Natural killer cell (primary cell): Measurements from ENCODE around the gene PLEKHA5. TPM values are rescaled to one million over a fixed set of nuclear protein-coding genes. Genes with fewer than 3 reads are reported as not detected.
"Not testable (repeated sequence)": the region's sequence is repeated elsewhere in the genome, so short reads cannot be mapped to it uniquely, and the experiment has no call there.

ENCODE experiments used
- ATAC-seq, 3 donors: fragments of 150-1000 bp in 2 of 3; fragments of 200-7000 bp in 1 of 3; cut with Tn5 transposase; 1 replicate in 1 of 3; 2 replicates in 2 of 3; pipeline ENCODE4 v1.10.0; 2021; ENCODE audit warnings: mild to moderate bottlenecking in 2 of 3, moderate library complexity in 2 of 3
- DNase-seq, 2 donors: peaks; one replicate each; pipeline versions ENCODE4 v3.0.0 to v3.0.0-alpha.2; 2013 to 2021; ENCODE audit warnings: mixed read lengths in 1 of 2
- H3K27ac ChIP-seq: one replicate; pipeline ENCODE4 v1.5.1; 2013; ENCODE audit warnings: mild to moderate bottlenecking, low read length
- H3K27me3 ChIP-seq: one replicate; pipeline ENCODE4 v1.6.1; 2013; ENCODE audit warnings: low read length; ENCODE audit not compliant: control insufficient read depth, insufficient read depth
- H3K36me3 ChIP-seq: one replicate; pipeline ENCODE4 v1.6.1; 2013; ENCODE audit warnings: low read length; ENCODE audit not compliant: control insufficient read depth, insufficient read depth
- H3K4me1 ChIP-seq: one replicate; pipeline ENCODE4 v1.6.1; 2013; ENCODE audit warnings: low read length; ENCODE audit not compliant: control insufficient read depth, insufficient read depth
- H3K4me3 ChIP-seq: one replicate; pipeline ENCODE4 v1.5.1; 2013; ENCODE audit warnings: low read length
- H3K9me3 ChIP-seq: one replicate; pipeline ENCODE4 v1.6.1; 2013; ENCODE audit warnings: low read length; ENCODE audit not compliant: control insufficient read depth, insufficient read depth
- H3K27ac Mint-ChIP-seq, 2 donors: one replicate each; pipeline ENCODE4 v1.8.0; 2022; ENCODE audit warnings: mild to moderate bottlenecking in 2 of 2, mixed read lengths in 2 of 2, moderate library complexity in 1 of 2
- H3K27me3 Mint-ChIP-seq, 2 donors: one replicate each; pipeline ENCODE4 v1.8.0; 2022; ENCODE audit warnings: low read depth in 2 of 2, mixed read lengths in 2 of 2
- H3K36me3 Mint-ChIP-seq: one replicate; pipeline ENCODE4 v1.8.0; 2022; ENCODE audit warnings: mixed read lengths
- H3K4me1 Mint-ChIP-seq, 2 donors: one replicate each; pipeline ENCODE4 v1.8.0; 2022; ENCODE audit warnings: mixed read lengths in 2 of 2
- H3K4me3 Mint-ChIP-seq: one replicate; pipeline ENCODE4 v1.8.0; 2022; ENCODE audit warnings: mild to moderate bottlenecking, moderate library complexity, mixed read lengths
- H3K9me3 Mint-ChIP-seq, 2 donors: one replicate each; pipeline ENCODE4 v1.8.0; 2022; ENCODE audit warnings: mixed read lengths in 2 of 2
- CTCF ChIP-seq: fragments of 200-600 bp; IDR thresholded peaks from one replicate; pipeline ENCODE4 v1.8.0; 2022; ENCODE audit warnings: antibody characterized with exemption
- WGBS: methylation state at CpG from one replicate; pipeline ENCODE4 v1.1.7; 2013; ENCODE audit warnings: missing lambda C conversion rate; ENCODE audit not compliant: insufficient coverage; 5-methylcytosine and 5-hydroxymethylcytosine counted together
- intact Hi-C: fragments of 100-400 bp; cut with micrococcal nuclease; formaldehyde crosslinking; loops from one replicate; pipeline ENCODE4 v1.14.2; 2022
- total RNA-seq, 4 donors: library from RNA; stranded (reverse); fragments of 120-200 nt in 1 of 4; gene quantifications; one replicate each; pipeline versions ENCODE4 v1.2.3 to v1.2.4, GENCODE V29; 2013 to 2022

Gene PLEKHA5
- total RNA-seq, 3 donors from 2014 or later (not counting 1 experiment from before 2014, with no cell fraction given) = 5.2 to 12.1 (median 7.0) TPM

DNA sequence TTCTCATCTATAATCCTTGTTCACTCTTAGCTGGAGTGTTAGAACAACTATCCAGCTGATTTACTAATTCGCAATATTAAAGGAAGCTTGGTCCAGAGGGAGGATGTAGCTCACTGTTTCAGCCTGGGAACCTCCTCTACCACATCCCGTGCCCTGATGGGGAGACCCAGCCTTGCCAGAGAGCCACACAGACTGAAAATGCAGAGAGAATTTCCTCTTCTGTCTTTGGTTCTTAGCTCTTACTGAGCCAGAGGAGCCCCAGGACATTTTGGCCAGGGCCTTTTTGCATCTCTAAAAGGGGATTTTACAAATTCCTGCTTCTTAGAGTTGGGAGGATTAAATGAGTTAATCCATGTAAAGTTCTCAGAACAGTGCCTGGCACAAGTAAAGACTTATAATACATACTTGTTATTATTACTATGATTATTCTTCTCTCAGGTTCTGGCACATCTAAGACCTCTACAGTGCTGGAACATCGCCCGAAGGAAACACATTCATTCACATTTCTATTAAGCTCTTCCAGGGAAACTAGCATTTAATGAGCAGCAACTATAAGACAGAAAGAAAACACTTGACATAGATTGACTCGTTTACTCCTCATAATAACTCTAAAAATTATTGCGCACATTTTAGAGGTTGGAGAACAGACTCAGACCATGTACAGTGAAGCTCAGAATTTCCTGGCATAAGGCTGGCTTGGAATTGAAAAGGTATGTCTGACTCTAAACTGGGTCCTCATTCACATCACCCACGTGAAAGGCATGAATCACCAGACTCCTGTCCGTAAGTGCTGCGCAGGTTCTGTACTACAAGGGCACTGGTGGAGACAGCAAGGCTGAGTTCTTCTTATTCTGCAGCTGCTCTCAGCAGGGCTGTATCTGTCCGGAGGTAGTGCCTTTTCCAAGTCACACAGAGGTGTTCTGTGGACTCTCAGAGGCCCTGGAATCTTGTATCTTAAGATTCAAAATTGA lies 282.0 kb downstream of the PLEKHA5 start:
- no peak for DNase-seq
- no peak for TF ChIP-seq CTCF
- H3K9me3 Mint-ChIP-seq = no peaks in the 10 kb centered on the region

GRCh38 chr12:19412844-19413243 lies 283.3 kb downstream of the PLEKHA5 start:
- ATAC-seq = no peak
- TF ChIP-seq CTCF = no peak
- H3K36me3 Mint-ChIP-seq = no peaks in the 10 kb centered on the region
- Histone ChIP-seq H3K4me1 (no peaks in the 10 kb centered on the region), H3K36me3 (no peaks in the 10 kb centered on the region), H3K27me3 (no peaks in the 10 kb centered on the region), H3K27ac (no peak overlapping the region), H3K9me3 (no peaks in the 10 kb centered on the region), H3K4me3 (no peak overlapping the region)
- H3K27me3 Mint-ChIP-seq = no peaks in the 10 kb centered on the region
- intact Hi-C loops = no loop called here
- H3K4me3 Mint-ChIP-seq = no peak overlapping the region
- H3K27ac Mint-ChIP-seq = no peak overlapping the region
- no peak for DNase-seq
- 96% methylated on average over 23 of the region's 23 CpGs for WGBS
- H3K9me3 Mint-ChIP-seq = no peaks in the 10 kb centered on the region
- no peaks in the 10 kb centered on the region for H3K4me1 Mint-ChIP-seq

More for the DNA sequence above, 282.0 kb downstream of the PLEKHA5 start:
- H3K27me3 ChIP-seq = no peaks in the 10 kb centered on the region
- no peaks in the 10 kb centered on the region for H3K27me3 Mint-ChIP-seq
- no peaks in the 10 kb centered on the region for H3K36me3 ChIP-seq
- H3K27ac Mint-ChIP-seq = no peak overlapping the region
- WGBS = 92% methylated on average over 10 of the region's 10 CpGs
- H3K4me3 ChIP-seq = no peak overlapping the region
- H3K4me1 ChIP-seq = no peaks in the 10 kb centered on the region
- intact Hi-C loops = no loop called here
- no peaks in the 10 kb centered on the region for H3K9me3 ChIP-seq
- no peak overlapping the region for H3K27ac ChIP-seq
- no peaks in the 10 kb centered on the region for H3K4me1 Mint-ChIP-seq
- no peaks in the 10 kb centered on the region for H3K36me3 Mint-ChIP-seq
- no peak for ATAC-seq
- no peak overlapping the region for H3K4me3 Mint-ChIP-seq

GRCh38 chr12:19413582-19413981 lies 284.0 kb downstream of the PLEKHA5 start:
- H3K36me3 Mint-ChIP-seq, H3K4me3 ChIP-seq, H3K4me1 Mint-ChIP-seq, H3K4me3 Mint-ChIP-seq, H3K36me3 ChIP-seq, H3K27ac ChIP-seq, DNase-seq, H3K9me3 Mint-ChIP-seq, H3K27me3 ChIP-seq, ATAC-seq, H3K4me1 ChIP-seq, H3K9me3 ChIP-seq, H3K27ac Mint-ChIP-seq, H3K27me3 Mint-ChIP-seq, intact Hi-C loops: not testable (repeated sequence)
- 96% methylated on average over 4 of the region's 5 CpGs for WGBS

- no peak for ATAC-seq
- Mint-ChIP-seq H3K27ac (no peak overlapping the region), H3K4me1 (no peaks in the 10 kb centered on the region), H3K4me3 (no peak overlapping the region), H3K27me3 (no peaks in the 10 kb centered on the region), H3K9me3 (no peaks in the 10 kb centered on the region), H3K36me3 (no peaks in the 10 kb centered on the region)
- TF ChIP-seq CTCF = no peak
- H3K4me1 ChIP-seq = no peaks in the 10 kb centered on the region
- H3K4me3 ChIP-seq = no peak overlapping the region
- no peaks in the 10 kb centered on the region for H3K27me3 ChIP-seq
- H3K9me3 ChIP-seq = no peaks in the 10 kb centered on the region
- no peak for DNase-seq
- H3K36me3 ChIP-seq = no peaks in the 10 kb centered on the region
- H3K27ac ChIP-seq = no peak overlapping the region
- intact Hi-C loops = no loop called here
These were observed 286.0 kb downstream of the PLEKHA5 start for GRCh38 chr12:19415563-19415962.
